HG03135 (cell line): ENCODE data around the gene NPW.

Experiments
- ATAC-seq: cut with Tn5 transposase; IDR thresholded peaks from one replicate; pipeline ENCODE4 v1.9.1; 2021; ENCODE audit warnings: mild to moderate bottlenecking, moderate library complexity; ENCODE audit not compliant: unreplicated experiment

The NPW gene

GRCh38 chr16:2034696-2035430, 15.3 kb downstream of the NPW start:
- no peak for ATAC-seq

GRCh38 chr16:2035431-2036199, 16.0 kb downstream of the NPW start:
- no peak for ATAC-seq

GRCh38 chr16:2036200-2036966, 16.8 kb downstream of the NPW start:
- ATAC-seq, result no peak

GRCh38 chr16:2037115-2037514, 17.5 kb downstream of the NPW start:
- no peak for ATAC-seq

GRCh38 chr16:2037647-2038381, 18.2 kb downstream of the NPW start:
- ATAC-seq, result no peak

- no peak for ATAC-seq
Observed at GRCh38 chr16:2038382-2039231, 19.0 kb downstream of the NPW start.

GRCh38 chr16:2039274-2040031, 19.9 kb downstream of the NPW start:
- no peak for ATAC-seq

GRCh38 chr16:2040041-2040786, 20.6 kb downstream of the NPW start:
- ATAC-seq, result no peak

GRCh38 chr16:2040787-2041522, 21.4 kb downstream of the NPW start:
- no peak for ATAC-seq

- ATAC-seq, result no peak
Observed at GRCh38 chr16:2042171-2042985, 22.8 kb downstream of the NPW start.

GRCh38 chr16:2042986-2043666, 23.5 kb downstream of the NPW start:
- ATAC-seq, result no peak

GRCh38 chr16:2043667-2044451, 24.3 kb downstream of the NPW start:
- no peak for ATAC-seq

GRCh38 chr16:2044541-2044940, 25.0 kb downstream of the NPW start:
- no peak for ATAC-seq

- no peak for ATAC-seq
Observed at GRCh38 chr16:2045965-2046892, 26.6 kb downstream of the NPW start.

- no peak for ATAC-seq
Observed at GRCh38 chr16:2046893-2047329, 27.3 kb downstream of the NPW start.
